ENCODE data around the gene COBL.

COBL gene

GRCh38 chr7:51234609-51235308, 81.8 kb downstream of the COBL start:
- no peak for DNase-seq (ENCODE audit: low read depth in 2 of 2)

GRCh38 chr7:51234139-51234538, 82.5 kb downstream of the COBL start:
- DNase-seq (ENCODE audit: low read depth in 2 of 2) = no peak

GRCh38 chr7:51233374-51233773, 83.2 kb downstream of the COBL start:
- DNase-seq (ENCODE audit: low read depth in 2 of 2) = no peak

- DNase-seq (ENCODE audit: low read depth in 2 of 2) = no peak
These were observed 85.9 kb downstream of the COBL start for GRCh38 chr7:51230723-51231122.

- DNase-seq (ENCODE audit: low read depth in 2 of 2) = no peak
These were observed 86.3 kb downstream of the COBL start for GRCh38 chr7:51230324-51230625.

- DNase-seq (ENCODE audit: low read depth in 2 of 2) = no peak
These were observed 86.8 kb downstream of the COBL start for GRCh38 chr7:51229620-51230323.

- DNase-seq (ENCODE audit: low read depth in 2 of 2) = no peak
These were observed 87.5 kb downstream of the COBL start for GRCh38 chr7:51229106-51229537.

- no peak for DNase-seq (ENCODE audit: low read depth in 2 of 2)
These were observed 88.1 kb downstream of the COBL start for GRCh38 chr7:51228386-51228958.

GRCh38 chr7:51227861-51228260, 88.7 kb downstream of the COBL start:
- no peak for DNase-seq (ENCODE audit: low read depth in 2 of 2)

- no peak for DNase-seq (ENCODE audit: low read depth in 2 of 2)
These were observed 89.6 kb downstream of the COBL start for GRCh38 chr7:51226916-51227535.

GRCh38 chr7:51226063-51226755, 90.4 kb downstream of the COBL start:
- no peak for DNase-seq (ENCODE audit: low read depth in 2 of 2)

GRCh38 chr7:51224811-51225595, 91.6 kb downstream of the COBL start:
- DNase-seq (ENCODE audit: low read depth in 2 of 2) = no peak

- DNase-seq (ENCODE audit: low read depth in 2 of 2) = no peak
These were observed 93.1 kb downstream of the COBL start for GRCh38 chr7:51223505-51223904.

GRCh38 chr7:51222916-51223315, 93.7 kb downstream of the COBL start:
- DNase-seq (ENCODE audit: low read depth in 2 of 2) = no peak

- no peak for DNase-seq (ENCODE audit: low read depth in 2 of 2)
These were observed 96.4 kb downstream of the COBL start for GRCh38 chr7:51220226-51220625.

- DNase-seq (ENCODE audit: low read depth in 2 of 2) = no peak
These were observed 97.2 kb downstream of the COBL start for GRCh38 chr7:51219261-51219988.

GRCh38 chr7:51217804-51218203, 98.8 kb downstream of the COBL start:
- no peak for DNase-seq (ENCODE audit: low read depth in 2 of 2)

GRCh38 chr7:51214098-51214497, 102.5 kb downstream of the COBL start:
- DNase-seq (ENCODE audit: low read depth in 2 of 2) = no peak

GRCh38 chr7:51213618-51214017, 103.0 kb downstream of the COBL start:
- DNase-seq (ENCODE audit: low read depth in 2 of 2) = no peak

- DNase-seq (ENCODE audit: low read depth in 2 of 2) = no peak
These were observed 105.8 kb downstream of the COBL start for GRCh38 chr7:51210766-51211165.

- no peak for DNase-seq (ENCODE audit: low read depth in 2 of 2)
These were observed 107.2 kb downstream of the COBL start for GRCh38 chr7:51209426-51209825.

All from activated CD4-positive, alpha-beta T cell treated with anti-CD3 and anti-CD28 coated beads for 24 hours (primary cell).